Measurements from ENCODE around the gene NEDD9.

Gene NEDD9

DNA sequence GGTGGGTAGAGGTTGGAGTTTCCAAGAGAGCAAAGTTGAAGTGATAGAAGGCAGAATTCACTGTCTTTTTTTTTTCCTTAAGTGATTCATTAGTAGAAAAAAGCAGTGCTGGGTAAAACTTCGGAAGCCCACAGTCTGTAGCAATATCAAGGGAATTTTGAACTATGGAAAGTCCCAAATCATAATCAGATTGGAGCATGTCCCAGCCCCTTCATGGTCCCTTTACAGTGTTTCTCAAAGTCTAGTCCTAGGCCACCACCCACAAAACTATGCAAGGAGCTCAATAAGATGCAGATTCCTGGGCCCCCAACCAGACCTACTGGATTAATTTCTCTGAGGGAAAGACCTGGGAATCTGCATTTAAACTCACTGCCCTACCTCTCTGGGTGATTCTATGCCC, 22.6 kb downstream of the NEDD9 start:
- Histone ChIP-seq H3K4me2 (ENCODE audit: low read depth, low read length, poor library complexity, severe bottlenecking) (no peak overlapping the region), H3K9me2 (replicated peaks; ENCODE audit: low read depth, low read length) (no peaks in the 10 kb centered on the region), H3K4me1 (ENCODE audit: insufficient read depth, low read length, poor library complexity, severe bottlenecking) (peaks cover 28% of the 10 kb centered on the region), H3K4me3 (ENCODE audit: low read length, poor library complexity, severe bottlenecking) (no peak overlapping the region), H3F3A (ENCODE audit: low read depth) (no peaks in the 10 kb centered on the region), H3K36me3 (ENCODE audit: insufficient read depth, low read length) (no peaks in the 10 kb centered on the region), H2AFZ (ENCODE audit: low read length) (no peak overlapping the region), H3K79me2 (ENCODE audit: insufficient read depth, low read length) (no peaks in the 10 kb centered on the region), H3K27me3 (ENCODE audit: insufficient read depth, low read length, poor library complexity, severe bottlenecking) (no peaks in the 10 kb centered on the region), H3K9me3 (ENCODE audit: insufficient read depth, low read depth, low read length) (no peaks in the 10 kb centered on the region), H3K9ac (ENCODE audit: low read depth, low read length, poor library complexity, severe bottlenecking) (no peak overlapping the region), H4K20me1 (ENCODE audit: insufficient read depth, low read length, poor library complexity, severe bottlenecking) (no peaks in the 10 kb centered on the region)
- TF ChIP-seq EZH2phosphoT487 (IDR thresholded peaks at IDR 0.05; ENCODE audit: borderline replicate concordance): no peak
- TF ChIP-seq, protein P1, sequence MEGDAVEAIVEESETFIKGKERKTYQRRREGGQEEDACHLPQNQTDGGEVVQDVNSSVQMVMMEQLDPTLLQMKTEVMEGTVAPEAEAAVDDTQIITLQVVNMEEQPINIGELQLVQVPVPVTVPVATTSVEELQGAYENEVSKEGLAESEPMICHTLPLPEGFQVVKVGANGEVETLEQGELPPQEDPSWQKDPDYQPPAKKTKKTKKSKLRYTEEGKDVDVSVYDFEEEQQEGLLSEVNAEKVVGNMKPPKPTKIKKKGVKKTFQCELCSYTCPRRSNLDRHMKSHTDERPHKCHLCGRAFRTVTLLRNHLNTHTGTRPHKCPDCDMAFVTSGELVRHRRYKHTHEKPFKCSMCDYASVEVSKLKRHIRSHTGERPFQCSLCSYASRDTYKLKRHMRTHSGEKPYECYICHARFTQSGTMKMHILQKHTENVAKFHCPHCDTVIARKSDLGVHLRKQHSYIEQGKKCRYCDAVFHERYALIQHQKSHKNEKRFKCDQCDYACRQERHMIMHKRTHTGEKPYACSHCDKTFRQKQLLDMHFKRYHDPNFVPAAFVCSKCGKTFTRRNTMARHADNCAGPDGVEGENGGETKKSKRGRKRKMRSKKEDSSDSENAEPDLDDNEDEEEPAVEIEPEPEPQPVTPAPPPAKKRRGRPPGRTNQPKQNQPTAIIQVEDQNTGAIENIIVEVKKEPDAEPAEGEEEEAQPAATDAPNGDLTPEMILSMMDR (conservative IDR thresholded peaks at IDR 0.05; ENCODE audit: low read length): no peak

DNA sequence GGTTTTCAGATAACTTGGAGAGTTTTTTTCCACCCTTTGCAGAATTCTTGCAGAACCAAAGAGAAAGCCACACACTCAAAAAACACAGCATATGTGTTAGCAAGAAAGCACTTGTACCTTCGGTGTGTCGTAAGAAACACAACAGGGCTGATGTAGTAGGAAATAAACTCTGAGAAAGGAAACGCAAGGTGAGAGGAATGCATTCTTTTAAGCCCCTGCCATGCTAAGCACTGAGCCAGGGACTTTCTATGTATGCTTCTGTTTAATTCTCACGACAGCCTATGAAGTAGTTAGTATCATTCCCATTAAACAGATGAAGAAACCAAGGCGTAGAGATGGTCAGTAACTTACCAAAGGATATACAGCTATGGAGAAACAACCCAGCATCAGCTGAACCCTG, 23.1 kb downstream of the NEDD9 start:
- H3F3A ChIP-seq (ENCODE audit: low read depth): no peaks in the 10 kb centered on the region
- no peaks in the 10 kb centered on the region for H3K27me3 ChIP-seq (ENCODE audit: insufficient read depth, low read length, poor library complexity, severe bottlenecking)
- H3K4me2 ChIP-seq (ENCODE audit: low read depth, low read length, poor library complexity, severe bottlenecking): no peak overlapping the region
- H3K9ac ChIP-seq (ENCODE audit: low read depth, low read length, poor library complexity, severe bottlenecking): no peak overlapping the region
- H3K9me2 ChIP-seq (replicated peaks; ENCODE audit: low read depth, low read length): no peaks in the 10 kb centered on the region
- TF ChIP-seq, protein P1 (conservative IDR thresholded peaks at IDR 0.05; ENCODE audit: low read length): no peak
- no peak for TF ChIP-seq EZH2phosphoT487 (IDR thresholded peaks at IDR 0.05; ENCODE audit: borderline replicate concordance)
- H3K4me3 ChIP-seq (ENCODE audit: low read length, poor library complexity, severe bottlenecking): no peak overlapping the region
- H3K79me2 ChIP-seq (ENCODE audit: insufficient read depth, low read length): no peaks in the 10 kb centered on the region
- H4K20me1 ChIP-seq (ENCODE audit: insufficient read depth, low read length, poor library complexity, severe bottlenecking): no peaks in the 10 kb centered on the region
- no peak overlapping the region for H2AFZ ChIP-seq (ENCODE audit: low read length)
- no peaks in the 10 kb centered on the region for H3K36me3 ChIP-seq (ENCODE audit: insufficient read depth, low read length)
- peaks cover 28% of the 10 kb centered on the region for H3K4me1 ChIP-seq (ENCODE audit: insufficient read depth, low read length, poor library complexity, severe bottlenecking)
- H3K9me3 ChIP-seq (ENCODE audit: insufficient read depth, low read depth, low read length): no peaks in the 10 kb centered on the region

GRCh38 chr6:11208854-11209253, 23.6 kb downstream of the NEDD9 start:
- H3K4me1 ChIP-seq (ENCODE audit: insufficient read depth, low read length, poor library complexity, severe bottlenecking): peaks cover 32% of the 10 kb centered on the region
- H3F3A ChIP-seq (ENCODE audit: low read depth): no peaks in the 10 kb centered on the region
- H4K20me1 ChIP-seq (ENCODE audit: insufficient read depth, low read length, poor library complexity, severe bottlenecking): no peaks in the 10 kb centered on the region
- H3K9me2 ChIP-seq (replicated peaks; ENCODE audit: low read depth, low read length): no peaks in the 10 kb centered on the region
- H2AFZ ChIP-seq (ENCODE audit: low read length): no peak overlapping the region
- no peak overlapping the region for H3K4me3 ChIP-seq (ENCODE audit: low read length, poor library complexity, severe bottlenecking)
- H3K4me2 ChIP-seq (ENCODE audit: low read depth, low read length, poor library complexity, severe bottlenecking): no peak overlapping the region
- no peaks in the 10 kb centered on the region for H3K9me3 ChIP-seq (ENCODE audit: insufficient read depth, low read depth, low read length)
- no peak overlapping the region for H3K9ac ChIP-seq (ENCODE audit: low read depth, low read length, poor library complexity, severe bottlenecking)
- no peaks in the 10 kb centered on the region for H3K27me3 ChIP-seq (ENCODE audit: insufficient read depth, low read length, poor library complexity, severe bottlenecking)
- H3K79me2 ChIP-seq (ENCODE audit: insufficient read depth, low read length): no peaks in the 10 kb centered on the region
- no peaks in the 10 kb centered on the region for H3K36me3 ChIP-seq (ENCODE audit: insufficient read depth, low read length)
- TF ChIP-seq, protein P1 (conservative IDR thresholded peaks at IDR 0.05; ENCODE audit: low read length): no peak
